Measurements from ENCODE around the gene ARHGAP10. TPM values are rescaled to one million over a fixed set of nuclear protein-coding genes. Genes with fewer than 3 reads are reported as not detected.
A peak's percentile ranks its signal among the peaks of the same experiment; 100 is the strongest.

ARHGAP10 gene
- total RNA-seq, 1 donor from 2014 or later: 15.5 TPM

GRCh38 chr4:147734496-147734895 lies 2.6 kb downstream of the ARHGAP10 start:
- DNase-seq (ENCODE audit: low read depth): no peak
- H3K27me3 ChIP-seq (ENCODE audit: control insufficient read depth, insufficient read depth, low read length): no peaks in the 10 kb centered on the region
- H3K4me3 ChIP-seq (ENCODE audit: low read depth, low read length): no peak overlapping the region
- no peak for TF ChIP-seq CTCF (IDR thresholded peaks at IDR 0.05; ENCODE audit: insufficient read depth, low read length, poor library complexity, severe bottlenecking)
- H3K36me3 ChIP-seq (ENCODE audit: control insufficient read depth, insufficient read depth, low read length): no peaks in the 10 kb centered on the region

GRCh38 chr4:147735413-147736301 lies 3.8 kb downstream of the ARHGAP10 start:
- Histone ChIP-seq H3K27me3 (ENCODE audit: control insufficient read depth, insufficient read depth, low read length) (no peaks in the 10 kb centered on the region), H3K4me3 (ENCODE audit: low read depth, low read length) (no peak overlapping the region), H3K36me3 (ENCODE audit: control insufficient read depth, insufficient read depth, low read length) (no peaks in the 10 kb centered on the region)
- no peak for DNase-seq (ENCODE audit: low read depth)
- TF ChIP-seq CTCF (IDR thresholded peaks at IDR 0.05; ENCODE audit: insufficient read depth, low read length, poor library complexity, severe bottlenecking): no peak

- Histone ChIP-seq H3K4me3 (ENCODE audit: low read depth, low read length) (no peak overlapping the region), H3K27me3 (ENCODE audit: control insufficient read depth, insufficient read depth, low read length) (no peaks in the 10 kb centered on the region), H3K36me3 (ENCODE audit: control insufficient read depth, insufficient read depth, low read length) (no peaks in the 10 kb centered on the region)
- peak; percentile 67 for DNase-seq (ENCODE audit: low read depth)
- TF ChIP-seq CTCF (IDR thresholded peaks at IDR 0.05; ENCODE audit: insufficient read depth, low read length, poor library complexity, severe bottlenecking): no peak
Measured at GRCh38 chr4:147736458-147736857, 4.6 kb downstream of the ARHGAP10 start.

GRCh38 chr4:147737623-147738022 lies 5.7 kb downstream of the ARHGAP10 start:
- H3K4me3 ChIP-seq (ENCODE audit: low read depth, low read length): no peak overlapping the region
- TF ChIP-seq CTCF (IDR thresholded peaks at IDR 0.05; ENCODE audit: insufficient read depth, low read length, poor library complexity, severe bottlenecking): no peak
- no peaks in the 10 kb centered on the region for H3K36me3 ChIP-seq (ENCODE audit: control insufficient read depth, insufficient read depth, low read length)
- no peak for DNase-seq (ENCODE audit: low read depth)
- no peaks in the 10 kb centered on the region for H3K27me3 ChIP-seq (ENCODE audit: control insufficient read depth, insufficient read depth, low read length)

GRCh38 chr4:147739239-147739823 lies 7.4 kb downstream of the ARHGAP10 start:
- no peaks in the 10 kb centered on the region for H3K36me3 ChIP-seq (ENCODE audit: control insufficient read depth, insufficient read depth, low read length)
- DNase-seq (ENCODE audit: low read depth): no peak
- TF ChIP-seq CTCF (IDR thresholded peaks at IDR 0.05; ENCODE audit: insufficient read depth, low read length, poor library complexity, severe bottlenecking): no peak
- no peaks in the 10 kb centered on the region for H3K27me3 ChIP-seq (ENCODE audit: control insufficient read depth, insufficient read depth, low read length)
- no peak overlapping the region for H3K4me3 ChIP-seq (ENCODE audit: low read depth, low read length)

All from kidney epithelial cell (primary cell).